Prostate gland (tissue), 2 donors: ENCODE data around the gene PBX4. TPM values are rescaled to one million over a fixed set of nuclear protein-coding genes. Genes with fewer than 3 reads are reported as not detected.

Source experiments
- DNase-seq: peaks from one replicate; pipeline ENCODE4 v3.0.0-alpha.2; 2019; ENCODE audit warnings: low spot score
- H3K27ac ChIP-seq, 2 donors: fragments of 200-600 bp; sonication (generic); 2 replicates each; pipeline ENCODE4 v1.5.1; 2017 to 2019
- H3K27me3 ChIP-seq: fragments of 200-600 bp; sonication (generic); replicated peaks from 2 replicates; pipeline ENCODE4 v1.5.1; 2019; ENCODE audit not compliant: insufficient read depth
- H3K36me3 ChIP-seq, 2 donors: fragments of 200-600 bp; sonication (generic); 1 replicate in 1 of 2; 2 replicates in 1 of 2; pipeline versions ENCODE4 v1.5.1 to v1.8.1; 2017 to 2019
- H3K4me1 ChIP-seq: fragments of 200-600 bp; sonication (generic); replicated peaks from 2 replicates; pipeline ENCODE4 v1.5.1; 2019
- H3K4me3 ChIP-seq, 2 donors: fragments of 200-600 bp; sonication (generic); 2 replicates each; pipeline ENCODE4 v1.5.1; 2017 to 2019
- H3K9me3 ChIP-seq: fragments of 200-600 bp; sonication (generic); 2 replicates; pipeline ENCODE4 v1.5.1; 2017
- POLR2A ChIP-seq: fragments of 450-650 bp; IDR thresholded peaks from one replicate; pipeline ENCODE4 v1.6.1; 2016; ENCODE audit warnings: antibody characterized with exemption, mild to moderate bottlenecking
- POLR2AphosphoS5 ChIP-seq: sonication (generic); formaldehyde crosslinking; IDR thresholded peaks from one replicate; pipeline ENCODE4 v1.6.1; 2017; ENCODE audit warnings: antibody characterized with exemption
- WGBS: methylation state at CpG from one replicate; pipeline ENCODE4 v1.1.5; 2018; 5-methylcytosine and 5-hydroxymethylcytosine counted together
- intact Hi-C: fragments of 100-400 bp; cut with DNase I; formaldehyde crosslinking; loops from one replicate; pipeline ENCODE4 v1.14.2; 2022
- total RNA-seq, 2 donors: library from RNA; depleted of rRNA; stranded (reverse); fragments of >200 nt; gene quantifications; one replicate each; pipeline ENCODE4 v1.1.0, GENCODE V29; 2016
- TF ChIP-seq, protein P1 (sequence below), 4 experiments: fragments of 200-600 bp in 2 of 4; fragments of 450-650 bp in 2 of 4; sonication (generic) in 2 of 4; IDR thresholded peaks; 1 replicate in 3 of 4; 2 replicates in 1 of 4; pipeline ENCODE4 v1.5.1; 2016 to 2019; ENCODE audit warnings: antibody characterized with exemption in 4 of 4, mild to moderate bottlenecking in 2 of 4, moderate library complexity in 2 of 4

PBX4 gene
- total RNA-seq, 2 donors from 2014 or later, result 2.6 to 10.6 TPM

DNA sequence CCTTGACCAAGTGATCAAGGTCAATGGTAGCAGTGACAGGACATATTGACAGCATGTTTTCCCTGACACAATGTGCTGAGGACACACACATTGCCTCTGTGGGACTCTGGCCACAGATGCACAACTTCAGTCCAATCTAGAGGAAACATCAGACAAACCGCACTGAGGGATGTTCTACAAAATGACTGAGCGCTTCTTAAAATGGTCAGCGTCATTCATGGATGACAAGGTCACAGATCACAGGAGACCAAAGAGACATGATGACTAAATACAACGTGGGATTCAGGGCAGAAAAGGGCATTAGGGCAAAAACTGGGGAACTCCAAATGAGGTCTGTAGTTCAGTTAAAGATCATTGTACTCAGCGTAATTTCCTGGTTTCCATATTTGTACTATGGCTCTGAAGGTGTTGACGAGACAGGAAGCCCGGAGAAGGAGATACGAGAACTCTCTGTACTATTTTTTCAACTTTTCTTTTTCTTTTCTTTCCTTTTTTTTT is 20.6 kb downstream of the PBX4 start:
- intact Hi-C loops, result no loop called here
- TF ChIP-seq POLR2A, result no peak
- TF ChIP-seq, protein P1, sequence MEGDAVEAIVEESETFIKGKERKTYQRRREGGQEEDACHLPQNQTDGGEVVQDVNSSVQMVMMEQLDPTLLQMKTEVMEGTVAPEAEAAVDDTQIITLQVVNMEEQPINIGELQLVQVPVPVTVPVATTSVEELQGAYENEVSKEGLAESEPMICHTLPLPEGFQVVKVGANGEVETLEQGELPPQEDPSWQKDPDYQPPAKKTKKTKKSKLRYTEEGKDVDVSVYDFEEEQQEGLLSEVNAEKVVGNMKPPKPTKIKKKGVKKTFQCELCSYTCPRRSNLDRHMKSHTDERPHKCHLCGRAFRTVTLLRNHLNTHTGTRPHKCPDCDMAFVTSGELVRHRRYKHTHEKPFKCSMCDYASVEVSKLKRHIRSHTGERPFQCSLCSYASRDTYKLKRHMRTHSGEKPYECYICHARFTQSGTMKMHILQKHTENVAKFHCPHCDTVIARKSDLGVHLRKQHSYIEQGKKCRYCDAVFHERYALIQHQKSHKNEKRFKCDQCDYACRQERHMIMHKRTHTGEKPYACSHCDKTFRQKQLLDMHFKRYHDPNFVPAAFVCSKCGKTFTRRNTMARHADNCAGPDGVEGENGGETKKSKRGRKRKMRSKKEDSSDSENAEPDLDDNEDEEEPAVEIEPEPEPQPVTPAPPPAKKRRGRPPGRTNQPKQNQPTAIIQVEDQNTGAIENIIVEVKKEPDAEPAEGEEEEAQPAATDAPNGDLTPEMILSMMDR (IDR thresholded peaks at IDR 0.05), result no peak
- no peak for TF ChIP-seq POLR2AphosphoS5
- H3K4me1 ChIP-seq, result no peaks in the 10 kb centered on the region
- H3K36me3 ChIP-seq, result no peaks in the 10 kb centered on the region
- no peak for DNase-seq
- no peaks in the 10 kb centered on the region for H3K27me3 ChIP-seq
- no peak overlapping the region for H3K4me3 ChIP-seq
- no peak overlapping the region for H3K27ac ChIP-seq
- H3K9me3 ChIP-seq, result no peaks in the 10 kb centered on the region
- 88% methylated on average over 8 of the region's 8 CpGs for WGBS

- DNase-seq, result peak; percentile 26
Measured at GRCh38 chr19:19595171-19595701, 23.3 kb downstream of the PBX4 start.

DNA sequence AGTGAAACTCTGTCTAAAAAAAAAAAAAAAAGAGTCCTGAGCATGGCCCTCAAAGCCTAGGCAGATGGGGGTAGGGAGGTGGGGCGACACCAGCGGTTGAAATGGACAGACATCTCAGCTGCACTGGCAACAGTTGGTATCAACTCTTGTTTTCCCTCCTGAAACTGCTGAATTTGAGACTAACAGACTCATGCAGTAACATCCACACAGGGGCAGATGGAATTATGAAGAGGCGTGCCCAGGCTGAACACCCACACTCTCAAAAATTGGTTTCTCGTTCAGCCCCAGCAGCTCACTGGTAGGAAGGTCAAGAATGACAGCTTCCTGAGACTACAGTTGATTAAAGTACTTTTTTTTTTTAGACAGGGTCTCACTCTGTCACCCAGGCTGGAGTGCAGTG is 24.1 kb downstream of the PBX4 start:
- 88% methylated on average over 4 of the region's 4 CpGs for WGBS
- intact Hi-C loops, result no loop called here
- no peaks in the 10 kb centered on the region for H3K27me3 ChIP-seq
- H3K4me1 ChIP-seq, result peaks cover 3% of the 10 kb centered on the region
- H3K36me3 ChIP-seq, result no peaks in the 10 kb centered on the region
- no peak for TF ChIP-seq POLR2A
- TF ChIP-seq, protein P1 (IDR thresholded peaks at IDR 0.05), result no peak
- no peak for TF ChIP-seq POLR2AphosphoS5
- no peak overlapping the region for H3K27ac ChIP-seq
- no peak overlapping the region for H3K4me3 ChIP-seq
- no peak for DNase-seq
- no peaks in the 10 kb centered on the region for H3K9me3 ChIP-seq

More at GRCh38 chr19:19595171-19595701, 23.3 kb downstream of the PBX4 start:
- TF ChIP-seq POLR2A (no peak), POLR2AphosphoS5 (peak; percentile 21)
- TF ChIP-seq, protein P1 (IDR thresholded peaks at IDR 0.05), result no peak
- peak overlapping the region in 1 of 2 donors; percentile 34 for H3K27ac ChIP-seq
- H3K36me3 ChIP-seq, result no peaks in the 10 kb centered on the region
- peaks cover 3% of the 10 kb centered on the region for H3K4me1 ChIP-seq
- H3K4me3 ChIP-seq, result no peak overlapping the region
- H3K27me3 ChIP-seq, result no peaks in the 10 kb centered on the region
- H3K9me3 ChIP-seq, result no peaks in the 10 kb centered on the region
- 28% methylated on average over 8 of the region's 8 CpGs for WGBS
- intact Hi-C loops, result no loop called here

- no peak for DNase-seq
- intact Hi-C loops, result no loop called here
- Histone ChIP-seq H3K9me3 (no peaks in the 10 kb centered on the region), H3K27me3 (no peaks in the 10 kb centered on the region), H3K4me3 (no peak overlapping the region), H3K36me3 (no peaks in the 10 kb centered on the region), H3K27ac (no peak overlapping the region), H3K4me1 (peaks cover 3% of the 10 kb centered on the region)
- TF ChIP-seq POLR2A, result no peak
- WGBS, result 96% methylated on average over 10 of the region's 10 CpGs
Measured at GRCh38 chr19:19592690-19593089, 25.8 kb downstream of the PBX4 start.

DNA sequence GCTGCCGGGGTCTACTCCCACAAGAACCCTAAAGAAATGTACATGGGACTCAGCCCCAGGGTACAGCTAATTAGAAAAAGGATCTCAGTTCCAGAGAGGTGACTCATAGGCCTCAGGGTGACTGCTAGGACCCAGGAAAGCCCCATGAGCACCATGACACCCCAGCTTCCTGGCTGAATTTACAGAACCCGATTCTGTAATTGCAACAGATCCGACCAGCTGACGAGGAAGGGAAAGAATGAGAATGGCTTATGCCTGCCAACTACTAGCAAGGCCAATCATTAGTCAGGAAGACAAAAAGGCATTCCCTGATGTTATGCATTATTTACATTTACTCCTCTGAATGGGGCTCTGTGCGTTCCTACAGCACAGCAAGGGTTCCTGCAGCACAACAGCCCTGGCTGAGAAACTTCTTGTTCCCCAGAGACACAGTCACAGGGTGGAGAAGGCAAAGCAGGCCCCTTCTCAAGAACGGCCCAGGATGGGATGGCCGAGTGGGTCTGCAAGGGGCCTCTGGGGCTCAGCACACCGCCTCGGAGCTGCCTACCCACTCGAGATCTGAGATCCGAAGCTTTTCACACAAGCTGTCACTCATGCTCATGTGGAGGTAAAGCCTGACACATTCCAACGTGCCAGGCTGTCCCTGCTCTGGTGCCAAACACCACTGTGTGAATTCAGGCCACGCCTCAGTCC is 27.2 kb downstream of the PBX4 start:
- Histone ChIP-seq H3K9me3 (no peaks in the 10 kb centered on the region), H3K27ac (no peak overlapping the region), H3K4me3 (no peak overlapping the region), H3K27me3 (no peaks in the 10 kb centered on the region), H3K4me1 (peaks cover 3% of the 10 kb centered on the region), H3K36me3 (no peaks in the 10 kb centered on the region)
- intact Hi-C loops, result no loop called here
- TF ChIP-seq POLR2AphosphoS5, result peak; percentile 70
- no peak for TF ChIP-seq POLR2A
- TF ChIP-seq, protein P1 (IDR thresholded peaks at IDR 0.05), result no peak
- DNase-seq, result peak; percentile 43
- WGBS, result 32% methylated on average over 13 of the region's 13 CpGs
